ENCODE measurements around the gene ADCY2. TPM values are rescaled to one million over a fixed set of nuclear protein-coding genes. Genes with fewer than 3 reads are reported as not detected.

ADCY2 gene
- total and polyA plus RNA-seq, 2 of the 13 experiments (the other 11 are each of a cell fraction or from before 2014, with no cell fraction given) = not detected

GRCh38 chr5:7851617-7852289, 455.8 kb downstream of the ADCY2 start (continued):
- TF ChIP-seq ZNF704 (CRISPR knock-in tag; IDR thresholded peaks at IDR 0.05; ENCODE audit: borderline replicate concordance) (no peak), ZNF430 (CRISPR knock-in tag; IDR thresholded peaks at IDR 0.05) (no peak), NFIC (IDR thresholded peaks at IDR 0.05; ENCODE audit: low read length) (no peak), FOXP1 (IDR thresholded peaks at IDR 0.05) (no peak), FOXP1 (CRISPR knock-in tag; IDR thresholded peaks at IDR 0.05) (peak; percentile 58), GATAD2A (CRISPR knock-in tag; IDR thresholded peaks at IDR 0.05) (peak; percentile 57; the same call in 1 of the 2 replicates), JUNB (CRISPR knock-in tag; IDR thresholded peaks at IDR 0.05; ENCODE audit: borderline replicate concordance) (no peak), ATF4 (CRISPR knock-in tag; IDR thresholded peaks at IDR 0.05) (peak in 1 of 2 experiments; percentile 7; a peak in 1 of 4 replicates), ARID5B (CRISPR knock-in tag; IDR thresholded peaks at IDR 0.05) (0 out of 2 replicates have a peak, but pooled peaks have one; percentile 11), TGIF2 (CRISPR knock-in tag; IDR thresholded peaks at IDR 0.05) (no peak), DRAP1 (CRISPR knock-in tag; IDR thresholded peaks at IDR 0.05) (no peak), MYPOP (CRISPR knock-in tag; IDR thresholded peaks at IDR 0.05) (no peak), FOSL1 (CRISPR knock-in tag; IDR thresholded peaks at IDR 0.05; ENCODE audit: borderline replicate concordance) (no peak), FOXC1 (CRISPR knock-in tag; IDR thresholded peaks at IDR 0.05; ENCODE audit: borderline replicate concordance) (0 out of 2 replicates have a peak, but pooled peaks have one; percentile 48), ZNF710 (CRISPR knock-in tag; IDR thresholded peaks at IDR 0.05; ENCODE audit: borderline replicate concordance) (no peak), CEBPB (IDR thresholded peaks at IDR 0.05; ENCODE audit: borderline replicate concordance, low read depth, low read length) (0 out of 2 replicates have a peak, but pooled peaks have one; percentile 25), FOXK1 (CRISPR knock-in tag; IDR thresholded peaks at IDR 0.05; ENCODE audit: borderline replicate concordance, low read depth) (peak; percentile 24; the same call in 1 of the 2 replicates), ZNF577 (CRISPR knock-in tag; IDR thresholded peaks at IDR 0.05; ENCODE audit: borderline replicate concordance, low read depth) (no peak), SALL1 (CRISPR knock-in tag; IDR thresholded peaks at IDR 0.05) (0 out of 2 replicates have a peak, but pooled peaks have one; percentile 17), SIN3B (IDR thresholded peaks at IDR 0.05; ENCODE audit: low read length) (no peak)
